Mucosa of gallbladder (tissue), 1 donor: ENCODE measurements around the gene NOPCHAP1. TPM values are rescaled to one million over a fixed set of nuclear protein-coding genes. Genes with fewer than 3 reads are reported as not detected.
A peak's percentile ranks its signal among the peaks of the same experiment; 100 is the strongest.

ENCODE experiments used
- DNase-seq: peaks from one replicate; pipeline ENCODE4 v3.0.0-alpha.2; 2020; ENCODE audit warnings: low spot score
- total RNA-seq: library from RNA; stranded (reverse); gene quantifications from one replicate; pipeline ENCODE4 v1.2.1, GENCODE V29; 2021
- donor health status: DM: no; HTN: no; CAD: no.

NOPCHAP1 gene
- total RNA-seq, 1 donor from 2014 or later: 9.8 TPM

- no peak for DNase-seq
These were observed 34.3 kb downstream of the NOPCHAP1 start for GRCh38 chr12:105020241-105020962.

GRCh38 chr12:105024928-105025327, 38.8 kb downstream of the NOPCHAP1 start:
- no peak for DNase-seq

GRCh38 chr12:105025890-105026289, 39.8 kb downstream of the NOPCHAP1 start:
- DNase-seq: peak; percentile 45

GRCh38 chr12:105026411-105026810, 40.3 kb downstream of the NOPCHAP1 start:
- DNase-seq: no peak

- DNase-seq: no peak
These were observed 45.0 kb downstream of the NOPCHAP1 start for GRCh38 chr12:105030820-105031807.

- no peak for DNase-seq
These were observed 46.7 kb downstream of the NOPCHAP1 start for GRCh38 chr12:105032703-105033357.

- DNase-seq: no peak
These were observed 47.7 kb downstream of the NOPCHAP1 start for GRCh38 chr12:105033851-105034250.

Other genes starting within 250 kb of the NOPCHAP1 start
- gene SLC41A2, start 28.0 kb upstream of the NOPCHAP1 start, total RNA-seq: 74.6 TPM
- 5.1 TPM for gene ALDH1L2, start 98.1 kb downstream of the NOPCHAP1 start, total RNA-seq
- gene WASHC4, start 121.4 kb downstream of the NOPCHAP1 start, total RNA-seq: 70.8 TPM
- 112 TPM for gene APPL2, start 249.9 kb downstream of the NOPCHAP1 start, total RNA-seq